GM12891 (cell line): Measurements from ENCODE around the gene ZDHHC14.

Source experiments
- DNase-seq: peaks from one replicate; pipeline ENCODE4 v3.0.0; 2011; ENCODE audit warnings: low spot score; ENCODE audit not compliant: insufficient read length
- FAIRE-seq: peaks from 2 replicates; lab custom pipeline; 2011; peaks lifted over from hg19 to GRCh38; lab: Jason Lieb, UNC
- PAX5 ChIP-seq: IDR thresholded peaks from 2 replicates; pipeline ENCODE4 v1.6.1; 2011; ENCODE audit warnings: low read length, moderate library complexity, mild to moderate bottlenecking; ENCODE audit not compliant: insufficient read depth, severe bottlenecking
- POLR2A ChIP-seq: IDR thresholded peaks from 2 replicates; pipeline ENCODE4 v1.6.1; 2011; ENCODE audit warnings: low read depth, low read length, control low read depth
- POLR2AphosphoS5 ChIP-seq: IDR thresholded peaks from 2 replicates; pipeline ENCODE4 v1.6.1; 2011; ENCODE audit warnings: low read depth, low read length, control low read depth
- POU2F2 ChIP-seq: IDR thresholded peaks from 2 replicates; pipeline ENCODE4 v1.6.1; 2011; ENCODE audit warnings: low read depth, mild to moderate bottlenecking, control low read depth, low read length, moderate library complexity
- SPI1 ChIP-seq: IDR thresholded peaks from 2 replicates; pipeline ENCODE4 v1.6.1; 2011; ENCODE audit warnings: low read depth, low read length, control low read depth
- TAF1 ChIP-seq: IDR thresholded peaks from 2 replicates; pipeline ENCODE4 v1.6.1; 2011; ENCODE audit warnings: low read depth, low read length, control low read depth

ZDHHC14 gene

DNA sequence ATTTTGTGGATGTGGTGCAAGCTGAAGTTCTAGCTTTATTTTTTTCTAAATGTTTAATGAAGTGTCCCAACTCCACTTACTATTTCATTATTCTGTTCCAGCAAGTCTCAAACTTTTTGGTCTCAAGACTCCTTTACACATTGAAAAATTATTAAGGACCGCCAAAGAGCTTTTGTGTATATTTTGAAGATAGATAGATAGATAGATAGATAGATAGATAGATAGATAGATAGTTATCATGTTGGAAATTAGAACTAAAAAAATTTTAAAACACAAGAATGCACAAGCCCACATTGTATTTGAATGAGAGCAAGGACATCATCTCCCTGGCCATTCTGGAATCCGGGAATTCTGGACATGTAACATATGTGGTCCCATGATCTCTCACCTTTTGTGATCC is 260.8 kb downstream of the ZDHHC14 start:
- TF ChIP-seq POLR2A (no peak), POU2F2 (no peak), TAF1 (no peak), PAX5 (no peak)
- FAIRE-seq, result no peak
- DNase-seq, result no peak

DNA sequence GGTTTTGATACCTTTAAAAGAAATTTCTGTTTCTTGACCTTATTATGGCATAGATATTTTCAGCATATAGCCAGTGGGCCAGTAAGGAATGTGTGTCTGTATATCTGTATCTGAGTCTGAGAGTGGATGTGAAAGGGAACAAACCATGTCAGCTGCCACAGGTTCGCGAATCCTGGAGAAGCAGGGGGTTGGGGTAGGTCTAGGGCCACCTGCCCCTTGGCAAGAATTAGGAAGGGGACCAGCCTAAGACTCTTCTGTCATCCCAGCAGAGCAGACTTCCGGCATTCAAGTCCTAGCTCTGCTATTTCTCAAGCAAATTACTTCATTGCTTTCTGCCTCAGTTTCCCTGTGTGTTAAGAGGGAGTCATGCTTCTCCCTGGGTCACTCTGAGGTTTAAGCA is 261.7 kb downstream of the ZDHHC14 start:
- DNase-seq, result no peak
- no peak for FAIRE-seq
- no peak for TF ChIP-seq POLR2A
- no peak for TF ChIP-seq TAF1
- no peak for TF ChIP-seq POLR2AphosphoS5
- no peak for TF ChIP-seq POU2F2
- TF ChIP-seq PAX5, result no peak
- no peak for TF ChIP-seq SPI1

DNA sequence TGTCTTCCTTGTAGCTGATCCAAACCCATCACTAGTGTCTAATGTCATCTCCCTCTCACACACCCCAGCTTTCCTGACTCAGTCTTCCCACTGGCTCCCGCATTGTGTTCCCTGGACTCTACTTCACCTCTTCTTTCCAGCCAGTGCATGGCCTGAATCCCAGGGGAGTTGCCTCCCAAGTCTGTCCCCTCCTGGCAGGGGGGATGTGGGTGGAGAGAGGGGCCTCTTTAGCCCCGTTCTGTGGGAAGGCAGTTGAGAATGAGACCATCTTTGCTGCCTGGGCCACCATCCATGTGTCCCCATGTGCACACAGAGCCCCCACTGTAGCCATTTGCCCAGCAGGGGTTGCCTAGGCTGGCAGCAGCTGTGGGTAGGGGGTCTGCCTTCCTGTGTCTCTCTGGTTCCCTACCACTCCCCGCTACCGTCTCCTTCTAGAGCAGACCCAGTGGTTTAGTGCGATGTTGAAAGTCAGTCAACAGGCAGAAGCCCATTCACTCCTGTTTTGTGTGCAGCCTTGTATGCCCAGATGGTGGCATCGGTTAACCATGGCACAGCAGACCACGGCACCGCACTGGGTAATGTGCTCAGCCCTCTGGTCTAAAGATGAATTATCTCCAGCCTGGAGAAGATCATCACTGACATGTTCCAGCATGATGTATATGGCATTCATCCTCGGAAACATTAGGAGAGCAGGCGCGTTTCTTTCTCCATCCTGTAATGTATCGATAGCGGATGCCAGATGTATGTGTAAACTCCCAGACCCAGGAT is 263.2 kb downstream of the ZDHHC14 start:
- no peak for FAIRE-seq

DNA sequence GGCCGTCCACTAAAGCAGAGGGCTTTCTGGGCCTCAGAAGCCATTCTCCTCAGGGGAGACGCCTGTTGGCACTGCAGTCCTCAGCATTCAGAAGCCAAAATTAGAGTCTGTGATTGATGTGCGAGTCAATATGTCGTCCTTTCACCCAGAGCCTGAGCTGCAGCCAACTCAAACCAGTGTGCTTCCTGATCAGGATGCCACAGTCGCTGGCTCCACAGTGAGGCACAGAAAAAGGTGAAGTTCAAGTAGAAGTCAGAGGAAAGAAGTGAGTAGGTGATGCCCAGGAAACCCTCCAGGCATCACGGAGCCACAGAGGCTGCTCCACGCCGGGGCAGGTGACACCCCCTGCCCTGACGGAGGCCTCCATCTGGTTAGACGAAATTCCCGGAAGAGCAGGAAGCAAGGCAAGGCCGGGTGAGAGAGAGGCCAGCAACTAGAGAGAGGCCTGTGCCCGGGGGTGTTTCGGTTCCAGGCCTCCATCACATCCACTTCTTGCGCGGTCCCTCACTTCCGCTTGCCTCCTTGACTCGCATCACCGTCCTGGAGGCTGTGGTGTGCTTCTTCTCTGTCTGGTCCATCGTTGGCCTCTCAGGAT is 264.3 kb downstream of the ZDHHC14 start:
- no peak for DNase-seq
- TF ChIP-seq PAX5 (no peak), POLR2A (no peak), SPI1 (no peak), POU2F2 (no peak), POLR2AphosphoS5 (no peak), TAF1 (no peak)
- no peak for FAIRE-seq

More for the DNA sequence above, 263.2 kb downstream of the ZDHHC14 start:
- no peak for TF ChIP-seq POLR2A
- TF ChIP-seq TAF1, result no peak
- no peak for TF ChIP-seq PAX5
- no peak for TF ChIP-seq SPI1
- TF ChIP-seq POU2F2, result no peak
- TF ChIP-seq POLR2AphosphoS5, result no peak
- no peak for DNase-seq

DNA sequence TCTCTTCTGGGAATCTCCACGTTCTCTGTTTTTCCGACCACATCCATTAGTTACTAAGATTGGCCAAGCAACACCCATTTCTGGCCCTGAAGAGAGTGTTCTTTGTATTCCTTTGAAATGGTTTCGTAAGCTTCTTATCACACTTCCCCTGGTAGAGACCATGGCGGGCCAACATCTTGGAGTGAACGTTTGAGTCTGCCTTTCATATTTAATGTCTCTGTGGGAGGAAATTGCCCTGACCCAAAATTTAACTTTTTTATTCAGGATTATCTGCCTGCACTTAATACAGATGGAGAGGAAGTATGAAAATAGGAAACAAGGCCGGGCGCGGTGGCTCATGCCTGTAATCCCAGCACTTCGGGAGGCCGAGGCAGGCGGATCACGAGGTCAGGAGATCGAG is 265.0 kb downstream of the ZDHHC14 start:
- FAIRE-seq (no peak), DNase-seq (no peak)
- TF ChIP-seq TAF1 (no peak), PAX5 (no peak), POLR2AphosphoS5 (no peak), SPI1 (no peak), POU2F2 (no peak), POLR2A (no peak)

DNA sequence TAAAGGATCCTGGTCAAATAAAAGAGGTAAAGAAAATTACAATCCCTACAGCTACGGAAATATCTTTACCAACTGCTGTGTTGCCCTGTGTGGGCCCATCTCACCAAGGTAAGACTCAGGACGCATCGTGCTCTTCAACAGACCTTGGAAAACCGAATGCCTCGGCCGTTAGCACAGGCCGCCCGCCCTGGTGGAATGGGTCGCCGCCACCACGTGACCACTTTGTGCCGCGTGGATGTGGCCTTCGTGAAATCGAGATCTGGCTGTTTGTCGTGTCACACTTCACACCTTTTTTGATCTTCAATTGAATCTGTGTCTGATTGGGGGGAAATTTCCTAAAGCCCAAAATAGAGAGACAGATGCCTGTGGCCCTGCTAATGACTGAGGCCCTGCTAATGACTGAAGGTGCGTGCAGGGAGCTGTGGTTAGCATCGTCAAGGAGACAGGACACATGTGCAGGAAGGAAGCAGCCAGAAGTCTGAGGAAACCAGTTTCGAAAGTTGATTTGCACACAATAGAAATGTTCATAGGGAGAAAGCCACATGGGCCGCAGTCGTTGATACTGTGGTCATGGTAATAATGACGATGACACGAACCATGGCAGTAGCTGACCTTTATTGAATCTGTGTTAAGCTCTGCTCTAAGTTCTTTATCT is 266.4 kb downstream of the ZDHHC14 start:
- TF ChIP-seq TAF1, result no peak
- no peak for TF ChIP-seq POLR2A
- no peak for TF ChIP-seq POLR2AphosphoS5
- FAIRE-seq (no peak), DNase-seq (no peak)

DNA sequence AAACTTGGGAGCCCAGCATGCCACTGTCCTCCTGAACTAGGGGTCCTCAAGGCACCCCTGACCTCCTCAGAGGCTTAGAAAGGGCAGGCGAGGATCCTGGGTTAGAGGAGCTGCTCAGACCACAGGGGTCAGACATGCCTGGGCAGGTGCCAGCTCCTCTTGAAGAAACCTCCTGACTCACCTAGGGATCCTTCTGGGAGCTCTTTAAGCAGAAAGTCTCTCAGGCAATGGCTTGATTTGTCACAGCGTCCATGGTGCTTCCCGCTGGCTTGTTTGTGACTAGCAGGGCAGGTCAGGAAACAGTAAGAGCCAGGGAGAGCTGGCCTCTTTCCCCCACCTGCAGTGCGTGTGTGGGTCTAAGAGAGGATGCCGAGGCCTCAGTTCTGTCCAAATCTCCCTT is 267.6 kb downstream of the ZDHHC14 start:
- TF ChIP-seq TAF1 (no peak), PAX5 (no peak), POLR2A (no peak)
- DNase-seq (no peak), FAIRE-seq (no peak)

DNA sequence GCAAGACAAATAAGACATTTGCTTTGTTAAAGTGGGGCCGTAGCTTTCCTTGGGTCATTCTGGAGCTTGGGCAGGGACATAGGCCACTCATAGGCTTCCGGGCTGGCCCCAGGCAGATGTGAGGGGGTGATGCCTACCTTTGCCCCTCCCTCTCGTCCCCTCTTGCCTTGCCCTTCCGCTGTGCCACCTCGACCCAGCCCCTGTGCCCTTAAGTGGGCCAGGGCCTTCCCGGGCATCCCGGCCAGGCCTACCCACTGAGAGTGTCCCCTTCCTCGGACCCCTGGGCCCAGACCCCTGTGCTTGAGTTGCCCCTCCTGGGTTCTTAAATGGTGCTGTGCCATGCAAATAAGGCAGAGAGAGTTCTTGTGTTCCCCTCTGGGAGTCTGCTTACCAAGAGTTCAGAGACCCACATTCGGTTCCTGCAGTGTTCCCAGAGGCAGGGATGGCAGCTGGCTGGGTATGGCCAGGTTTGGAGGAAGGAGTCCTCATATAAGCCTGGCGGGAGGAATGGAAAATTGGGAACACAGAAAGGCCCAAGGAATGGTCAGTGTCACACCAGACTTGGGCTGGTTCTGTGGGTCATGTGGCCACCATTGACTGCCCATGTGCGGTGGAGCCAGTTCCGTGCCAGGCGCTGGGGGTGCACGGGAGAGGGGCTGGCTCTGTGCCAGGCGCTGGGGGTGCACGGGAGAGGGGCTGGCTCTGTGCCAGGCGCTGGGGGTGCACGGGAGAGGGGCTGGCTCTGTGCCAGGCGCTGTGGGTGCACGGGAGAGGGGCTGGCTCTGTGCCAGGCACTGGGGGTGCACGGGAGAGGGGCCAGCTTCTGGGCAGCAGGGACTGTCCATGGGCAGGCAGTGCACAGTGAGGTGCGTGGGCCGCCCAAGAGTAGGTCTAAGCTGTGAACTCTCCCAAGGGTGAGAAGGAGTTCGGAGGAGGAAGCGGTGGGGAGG is 268.6 kb downstream of the ZDHHC14 start:
- DNase-seq (no peak), FAIRE-seq (no peak)
- no peak for TF ChIP-seq POLR2AphosphoS5
- no peak for TF ChIP-seq POLR2A

DNA sequence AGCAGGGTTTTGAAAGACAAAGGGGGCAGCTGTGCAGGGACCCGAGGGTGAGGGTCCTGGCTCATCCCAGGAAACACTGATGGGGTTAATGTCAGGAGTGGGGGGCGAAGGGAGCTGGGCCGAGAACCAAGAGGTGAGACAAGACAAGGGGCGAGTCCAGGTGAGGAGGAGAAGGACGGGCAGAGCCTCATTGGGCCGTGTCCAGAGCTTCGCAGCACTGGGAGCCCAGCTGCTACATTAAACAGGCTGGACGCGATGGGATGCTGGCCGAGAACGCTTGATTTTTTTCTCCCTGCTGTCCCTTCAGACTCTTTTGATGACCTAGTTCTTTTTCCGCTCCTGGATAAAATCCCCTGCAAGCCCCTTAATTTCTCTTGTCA is 269.3 kb downstream of the ZDHHC14 start:
- no peak for TF ChIP-seq TAF1
- TF ChIP-seq PAX5, result no peak
- no peak for TF ChIP-seq SPI1
- TF ChIP-seq POLR2AphosphoS5, result no peak
- no peak for TF ChIP-seq POLR2A
- no peak for TF ChIP-seq POU2F2
- FAIRE-seq (no peak), DNase-seq (no peak)

DNA sequence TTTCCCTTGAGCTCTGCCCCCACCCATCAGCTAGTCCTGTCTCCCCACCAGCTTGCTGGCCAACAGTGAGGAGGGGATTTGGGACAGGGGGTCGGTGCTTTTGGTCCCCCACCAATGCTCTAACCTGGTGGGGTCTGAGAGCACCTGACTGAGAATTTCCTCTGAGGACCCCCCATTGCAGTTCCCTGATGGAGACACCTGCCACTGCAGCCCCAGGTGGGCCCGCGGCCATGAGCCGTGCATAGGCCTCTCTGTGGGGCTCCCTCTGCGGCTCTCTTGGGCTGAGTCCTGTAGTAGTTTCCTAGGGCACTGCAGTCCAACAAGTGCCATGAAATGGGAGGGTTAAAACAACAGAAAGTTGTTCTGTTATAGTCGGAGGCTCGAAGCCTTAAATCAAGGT is 269.8 kb downstream of the ZDHHC14 start:
- TF ChIP-seq PAX5 (no peak), POU2F2 (no peak), POLR2AphosphoS5 (no peak), TAF1 (no peak), POLR2A (no peak), SPI1 (no peak)
- no peak for FAIRE-seq
- DNase-seq, result no peak
